ENCODE measurements around the gene SNAI1.
A peak's percentile ranks its signal among the peaks of the same experiment; 100 is the strongest.
"Not testable (repeated sequence)": the region's sequence is repeated elsewhere in the genome, so short reads cannot be mapped to it uniquely, and the experiment has no call there.

The SNAI1 gene

GRCh38 chr20:49982346-49983122 lies at the start of gene SNAI1:
Gene SNAI1, plus strand, starts transcription at chr20:49982980. Its CDS starts 80 bp downstream, at chr20:49983060.
- peak; percentile 89 for DNase-seq

GRCh38 chr20:49935746-49936152 lies 47.0 kb upstream of the SNAI1 start:
- no peak for DNase-seq

- DNase-seq = peak; percentile 93
Observed at GRCh38 chr20:49936153-49937026, 46.4 kb upstream of the SNAI1 start, which contains the start of gene RNF114. Gene RNF114, plus strand, starts transcription at chr20:49936397. Its CDS starts 16 bp downstream, at chr20:49936413.

- no peak for DNase-seq
Observed at GRCh38 chr20:49937027-49937929, 45.5 kb upstream of the SNAI1 start.

GRCh38 chr20:49938173-49939163 lies 44.3 kb upstream of the SNAI1 start:
- no peak for DNase-seq

GRCh38 chr20:49941456-49941855 lies 41.3 kb upstream of the SNAI1 start:
- DNase-seq = no peak

GRCh38 chr20:49942303-49942702 lies 40.5 kb upstream of the SNAI1 start:
- DNase-seq = no peak

GRCh38 chr20:49942942-49943341 lies 39.8 kb upstream of the SNAI1 start:
- no peak for DNase-seq

GRCh38 chr20:49945306-49945700 lies 37.5 kb upstream of the SNAI1 start:
- no peak for DNase-seq

GRCh38 chr20:49945701-49946477 lies 36.9 kb upstream of the SNAI1 start:
- DNase-seq = no peak

- DNase-seq = no peak
Observed at GRCh38 chr20:49948178-49948577, 34.6 kb upstream of the SNAI1 start.

GRCh38 chr20:49948809-49949507 lies 33.8 kb upstream of the SNAI1 start:
- no peak for DNase-seq

GRCh38 chr20:49951151-49951550 lies 31.6 kb upstream of the SNAI1 start:
- DNase-seq = no peak

- DNase-seq = no peak
Observed at GRCh38 chr20:49955167-49955566, 27.6 kb upstream of the SNAI1 start.

GRCh38 chr20:49955830-49956396 lies 26.9 kb upstream of the SNAI1 start:
- not testable (repeated sequence) for DNase-seq

GRCh38 chr20:49956689-49957088 lies 26.1 kb upstream of the SNAI1 start:
- DNase-seq = no peak

- DNase-seq = not testable (repeated sequence)
Observed at GRCh38 chr20:49957089-49957938, 25.5 kb upstream of the SNAI1 start.

GRCh38 chr20:49961413-49961812 lies 21.4 kb upstream of the SNAI1 start:
- no peak for DNase-seq
